Gastrocnemius medialis (tissue), 4 donors: ENCODE results near the gene VWA8.

Experiments
- CTCF ChIP-seq, 5 experiments: fragments of 450-650 bp in 3 of 5; fragments of 200-600 bp in 2 of 5; sonication (generic) in 2 of 5; IDR thresholded peaks in 4 of 5; conservative IDR thresholded peaks in 1 of 5; 1 replicate in 4 of 5; 2 replicates in 1 of 5; pipeline ENCODE4 v1.5.1; 2016 to 2019; ENCODE audit warnings: antibody characterized with exemption in 5 of 5, mild to moderate bottlenecking in 3 of 5, moderate library complexity in 3 of 5
- POLR2A ChIP-seq, 2 donors: fragments of 450-650 bp; IDR thresholded peaks; one replicate each; pipeline ENCODE4 v1.6.1; 2017; ENCODE audit warnings: antibody characterized with exemption in 2 of 2, mild to moderate bottlenecking in 2 of 2, moderate library complexity in 2 of 2

DNA sequence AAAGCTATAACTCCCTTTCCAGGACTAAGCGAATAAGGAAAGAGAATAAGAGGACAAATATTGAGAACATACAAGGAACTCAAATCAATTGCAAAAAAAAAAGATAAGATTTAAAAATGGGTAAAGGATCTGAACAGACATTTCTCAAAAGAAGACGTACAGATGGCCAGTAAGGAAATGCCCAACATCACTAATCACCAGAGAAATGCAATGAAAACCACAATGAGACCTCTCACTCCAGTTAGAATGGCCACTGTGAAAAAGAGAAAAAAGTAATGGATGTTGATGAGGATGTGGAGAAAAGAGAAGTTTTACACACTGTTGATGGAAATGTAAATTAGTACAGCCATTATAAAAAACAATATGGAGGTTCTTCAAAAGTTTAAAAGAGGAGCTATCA lies 63.8 kb downstream of the VWA8 start:
- TF ChIP-seq POLR2A (IDR thresholded peaks at IDR 0.05): no peak
- no peak for TF ChIP-seq CTCF (IDR thresholded peaks at IDR 0.05 in 4 of 5, conservative IDR thresholded peaks at IDR 0.05 in 1 of 5)
